GM21825 (cell line): ENCODE measurements around the gene CCDC39.
"Not testable (repeated sequence)": the region's sequence is repeated elsewhere in the genome, so short reads cannot be mapped to it uniquely, and the experiment has no call there.

Experiments
- ATAC-seq: cut with Tn5 transposase; IDR thresholded peaks from one replicate; pipeline ENCODE4 v1.9.1; 2021; ENCODE audit warnings: mild to moderate bottlenecking, moderate library complexity; ENCODE audit not compliant: unreplicated experiment

Gene CCDC39

GRCh38 chr3:180626844-180627243 lies 52.4 kb downstream of the CCDC39 start:
- ATAC-seq = peak; percentile 91

GRCh38 chr3:180624714-180625113 lies 54.6 kb downstream of the CCDC39 start:
- ATAC-seq = peak; percentile 62

- ATAC-seq = no peak
These were observed 59.6 kb downstream of the CCDC39 start for GRCh38 chr3:180619723-180620122.

GRCh38 chr3:180618563-180618962 lies 60.7 kb downstream of the CCDC39 start:
- not testable (repeated sequence) for ATAC-seq

GRCh38 chr3:180617049-180617448 lies 62.2 kb downstream of the CCDC39 start:
- ATAC-seq = no peak

GRCh38 chr3:180615954-180616353 lies 63.3 kb downstream of the CCDC39 start:
- ATAC-seq = no peak

GRCh38 chr3:180612364-180612763 lies 66.9 kb downstream of the CCDC39 start:
- no peak for ATAC-seq

GRCh38 chr3:180611006-180611405 lies 68.3 kb downstream of the CCDC39 start:
- no peak for ATAC-seq

GRCh38 chr3:180601688-180602666 lies 77.3 kb downstream of the CCDC39 start, which contains the start of gene TTC14:
Gene TTC14, plus strand, starts transcription at chr3:180602163. Its CDS starts 99 bp downstream, at chr3:180602262.
- ATAC-seq = peak; percentile 96

- ATAC-seq = no peak
These were observed 78.8 kb downstream of the CCDC39 start for GRCh38 chr3:180600473-180600872.

GRCh38 chr3:180595559-180595935 lies 83.7 kb downstream of the CCDC39 start:
- no peak for ATAC-seq

- ATAC-seq = peak; percentile 77
These were observed 84.4 kb downstream of the CCDC39 start for GRCh38 chr3:180594631-180595558.

- ATAC-seq = not testable (repeated sequence)
These were observed 85.7 kb downstream of the CCDC39 start for GRCh38 chr3:180593631-180594030.

GRCh38 chr3:180590396-180590795 lies 88.9 kb downstream of the CCDC39 start:
- ATAC-seq = no peak

GRCh38 chr3:180580934-180581333 lies 98.4 kb downstream of the CCDC39 start:
- no peak for ATAC-seq

GRCh38 chr3:180575571-180575970 lies 103.7 kb downstream of the CCDC39 start:
- no peak for ATAC-seq

- peak; percentile 76 for ATAC-seq
These were observed 107.3 kb downstream of the CCDC39 start for GRCh38 chr3:180571831-180572598.

- ATAC-seq = no peak
These were observed 109.1 kb downstream of the CCDC39 start for GRCh38 chr3:180570238-180570637.

GRCh38 chr3:180564676-180565075 lies 114.6 kb downstream of the CCDC39 start:
- ATAC-seq = no peak
